Epithelial cell of prostate (primary cell): ENCODE measurements around the gene MYO15B.
"Not testable (repeated sequence)": the region's sequence is repeated elsewhere in the genome, so short reads cannot be mapped to it uniquely, and the experiment has no call there.

Experiments
- DNase-seq: peaks from one replicate; pipeline ENCODE4 v3.0.0-alpha.2; 2011; ENCODE audit warnings: low read depth, low spot score
- H3K27ac ChIP-seq: fragments of 450-650 bp; 2 replicates; pipeline ENCODE4 v1.5.1; 2017; ENCODE audit warnings: mild to moderate bottlenecking

The MYO15B gene

GRCh38 chr17:75634754-75635609 is 47.4 kb downstream of the MYO15B start:
- no peak overlapping the region for H3K27ac ChIP-seq
- DNase-seq, result no peak

GRCh38 chr17:75635610-75636202 is 48.1 kb downstream of the MYO15B start:
- no peak overlapping the region for H3K27ac ChIP-seq
- DNase-seq, result no peak

GRCh38 chr17:75636381-75637142 is 49.0 kb downstream of the MYO15B start:
- H3K27ac ChIP-seq, result no peak overlapping the region
- no peak for DNase-seq

GRCh38 chr17:75637143-75637538 is 49.5 kb downstream of the MYO15B start:
- DNase-seq, result no peak
- no peak overlapping the region for H3K27ac ChIP-seq

GRCh38 chr17:75637551-75637950 is 50.0 kb downstream of the MYO15B start:
- H3K27ac ChIP-seq, result no peak overlapping the region
- no peak for DNase-seq

- not testable (repeated sequence) for H3K27ac ChIP-seq, DNase-seq
Measured at GRCh38 chr17:75638039-75638438, 50.4 kb downstream of the MYO15B start.

- H3K27ac ChIP-seq, result no peak overlapping the region
- DNase-seq, result no peak
Measured at GRCh38 chr17:75638893-75639292, 51.3 kb downstream of the MYO15B start.

- no peak for DNase-seq
- peak overlapping the region; percentile 41 for H3K27ac ChIP-seq
Measured at GRCh38 chr17:75639327-75639726, 51.7 kb downstream of the MYO15B start.

GRCh38 chr17:75639771-75640555 is 52.4 kb downstream of the MYO15B start:
- DNase-seq, result no peak
- peak overlapping the region; percentile 41 for H3K27ac ChIP-seq

GRCh38 chr17:75640556-75641119 is 53.0 kb downstream of the MYO15B start:
- peak overlapping the region; percentile 41 for H3K27ac ChIP-seq
- DNase-seq, result no peak

GRCh38 chr17:75641343-75641742 is 53.7 kb downstream of the MYO15B start:
- H3K27ac ChIP-seq, result peak overlapping the region; percentile 98
- DNase-seq, result no peak

- DNase-seq, result no peak
- H3K27ac ChIP-seq, result peak overlapping the region; percentile 98
Measured at GRCh38 chr17:75642182-75642783, 54.7 kb downstream of the MYO15B start.

GRCh38 chr17:75642784-75643642 is 55.4 kb downstream of the MYO15B start:
- DNase-seq, result no peak
- peak overlapping the region; percentile 98 for H3K27ac ChIP-seq

GRCh38 chr17:75643643-75644017 is 56.0 kb downstream of the MYO15B start:
- no peak for DNase-seq
- peak overlapping the region; percentile 98 for H3K27ac ChIP-seq

- peak overlapping the region; percentile 98 for H3K27ac ChIP-seq
- DNase-seq, result peak; percentile 99
Measured at GRCh38 chr17:75645501-75645888, 57.9 kb downstream of the MYO15B start.

GRCh38 chr17:75645889-75646637 is 58.5 kb downstream of the MYO15B start:
- peak; percentile 68 for DNase-seq
- peak overlapping the region; percentile 98 for H3K27ac ChIP-seq

GRCh38 chr17:75646638-75646992 is 59.0 kb downstream of the MYO15B start:
- DNase-seq, result no peak
- peak overlapping the region; percentile 98 for H3K27ac ChIP-seq

GRCh38 chr17:75647061-75647460 is 59.5 kb downstream of the MYO15B start:
- DNase-seq, result no peak
- peak overlapping the region; percentile 98 for H3K27ac ChIP-seq
